HG02763 (cell line): ENCODE data around the gene ZNF420.
A peak's percentile ranks its signal among the peaks of the same experiment; 100 is the strongest.
"Not testable (repeated sequence)": the region's sequence is repeated elsewhere in the genome, so short reads cannot be mapped to it uniquely, and the experiment has no call there.

ENCODE experiments used
- ATAC-seq: cut with Tn5 transposase; IDR thresholded peaks from one replicate; pipeline ENCODE4 v1.9.1; 2021; ENCODE audit warnings: mild to moderate bottlenecking, moderate library complexity; ENCODE audit not compliant: unreplicated experiment

Gene ZNF420

DNA sequence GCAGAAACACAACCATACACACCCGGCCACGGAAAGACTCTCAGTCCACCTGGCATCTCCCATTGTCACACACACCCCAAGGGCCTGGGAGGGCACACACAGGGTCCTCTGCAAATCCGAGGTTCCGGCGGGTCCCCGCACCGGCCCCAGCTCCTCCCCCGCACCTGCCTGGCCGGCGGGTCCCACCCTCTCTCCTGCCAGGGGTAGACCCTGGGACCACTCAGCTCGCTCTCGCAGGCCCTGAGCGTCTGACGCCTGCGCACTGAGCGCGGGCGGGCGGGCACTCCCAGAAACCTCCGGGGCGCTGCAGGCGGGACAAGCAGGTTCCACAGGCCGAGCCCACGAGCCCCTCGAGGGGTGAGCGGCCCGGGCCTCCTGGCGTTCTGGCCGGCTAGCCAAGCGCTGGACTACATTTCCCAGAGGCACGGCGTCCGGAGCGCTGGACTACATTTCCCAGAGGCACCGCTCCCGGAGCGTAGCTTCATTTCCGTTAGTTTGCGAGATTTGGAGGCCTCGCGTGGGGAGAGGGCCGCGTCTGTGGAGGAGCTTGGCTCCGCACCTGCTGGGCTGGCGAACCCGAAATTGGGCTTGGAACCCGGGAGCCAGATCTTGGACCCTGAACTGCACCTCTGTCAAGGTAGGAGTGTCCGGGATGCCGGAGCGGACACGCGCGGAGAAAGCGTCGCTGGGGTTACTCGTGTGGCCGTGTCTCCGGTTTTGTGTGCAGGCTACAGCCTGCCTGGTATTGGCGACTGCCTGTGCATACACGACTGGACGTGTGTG is at the start of gene ZNF420:
Gene ZNF420 (plus strand): TSS at position 500 of the 783 bp plus-strand sequence. CDS start 10,686 bp downstream, outside the sequence.
- ATAC-seq = peak; percentile 95

DNA sequence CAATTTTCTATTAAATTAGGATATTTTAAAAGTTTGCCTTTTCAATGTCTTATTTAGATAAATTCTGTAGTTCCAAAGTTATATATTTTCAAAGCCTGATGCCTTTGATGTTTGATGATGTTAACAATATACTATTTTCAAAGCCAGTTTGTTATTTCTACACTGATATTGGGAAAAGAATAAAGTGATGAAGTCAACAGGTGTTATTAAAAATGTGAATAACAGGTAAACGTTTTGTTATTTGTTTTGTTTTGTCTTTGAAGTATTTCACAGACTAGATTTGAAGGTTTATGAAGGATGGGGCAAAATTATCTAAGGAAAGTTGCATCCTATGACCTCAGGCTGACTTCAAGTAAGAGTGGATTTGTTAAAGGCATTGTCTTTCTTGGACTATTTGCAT is 33.1 kb upstream of the ZNF420 start:
- no peak for ATAC-seq

DNA sequence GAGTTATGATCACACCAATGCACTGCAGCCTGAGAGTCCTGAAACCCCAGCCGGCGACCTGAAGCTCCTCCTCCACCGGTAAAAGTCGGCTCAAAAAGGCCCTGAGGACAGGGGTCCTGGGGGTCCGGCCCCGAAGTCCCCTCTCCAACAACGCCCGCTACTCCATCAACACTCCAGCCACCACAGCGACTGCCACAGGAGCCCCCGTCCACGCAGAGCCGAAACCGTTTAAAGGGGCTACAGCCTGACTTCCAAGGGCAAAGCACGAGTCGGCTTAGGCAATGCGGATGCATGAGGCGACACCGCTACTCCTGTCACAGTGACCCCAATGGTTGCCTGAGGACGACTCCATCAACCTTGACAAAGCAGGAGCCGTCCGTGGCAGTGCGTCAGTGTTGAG is 22.9 kb upstream of the ZNF420 start:
- ATAC-seq = no peak

DNA sequence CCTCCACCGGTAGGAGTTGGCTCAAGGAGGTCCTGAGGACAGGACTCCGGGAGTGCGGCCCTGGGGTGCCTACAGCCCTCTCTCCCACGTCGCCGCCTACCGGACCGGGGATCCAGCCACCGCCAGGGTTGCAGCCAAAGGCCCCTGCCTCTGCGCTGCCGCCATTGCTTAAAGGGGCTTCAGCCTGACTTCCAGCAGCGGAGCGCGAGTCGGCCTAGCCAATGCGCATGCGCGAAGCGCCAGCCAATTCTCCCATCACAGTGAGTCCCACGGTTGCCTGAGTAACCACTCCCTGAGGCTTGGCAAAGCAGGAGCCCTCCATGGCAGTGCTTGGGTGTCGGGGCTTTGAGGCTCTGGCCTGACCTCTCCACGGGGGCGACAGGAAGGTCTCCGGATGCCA is 21.5 kb upstream of the ZNF420 start:
- ATAC-seq = no peak

DNA sequence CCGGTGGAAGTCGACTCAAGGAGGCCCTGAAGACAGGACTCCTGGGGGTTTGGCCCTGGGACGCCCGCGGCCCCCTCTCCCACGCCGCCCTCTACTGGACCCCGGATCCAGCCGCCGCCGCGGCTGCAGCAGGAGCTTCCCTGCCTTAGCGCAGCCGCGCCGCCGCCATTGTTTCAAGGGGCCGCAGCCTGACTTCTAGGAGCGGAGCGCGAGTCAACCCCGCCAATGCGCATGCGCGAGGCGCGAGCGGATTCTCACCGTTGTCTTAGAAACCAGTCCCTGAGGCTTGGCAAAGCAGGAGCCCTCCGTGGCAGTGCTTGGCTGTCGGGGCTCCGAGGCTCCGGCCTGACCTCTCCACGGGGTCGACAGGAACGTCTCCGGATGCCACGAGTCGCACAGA is 19.1 kb upstream of the ZNF420 start:
- ATAC-seq = no peak

DNA sequence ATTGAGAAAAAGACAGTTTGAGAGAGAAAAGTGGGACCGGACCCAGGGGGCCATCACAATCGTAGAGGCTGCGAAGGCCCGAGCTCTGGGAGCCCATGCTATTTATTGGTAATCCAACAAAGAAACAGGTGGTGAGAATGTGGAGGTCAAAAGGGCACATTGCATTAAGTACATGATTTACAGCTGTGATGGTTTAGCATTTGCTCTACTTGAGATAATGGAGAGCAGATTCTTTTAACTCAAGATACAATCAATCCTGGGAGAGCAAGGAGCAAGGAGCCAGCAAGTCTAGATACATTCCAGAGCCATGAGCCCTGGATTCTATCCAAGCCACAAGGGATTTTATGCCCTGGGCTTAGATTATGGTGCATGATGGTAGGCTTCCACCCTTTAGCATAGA is 13.3 kb upstream of the ZNF420 start:
- not testable (repeated sequence) for ATAC-seq

DNA sequence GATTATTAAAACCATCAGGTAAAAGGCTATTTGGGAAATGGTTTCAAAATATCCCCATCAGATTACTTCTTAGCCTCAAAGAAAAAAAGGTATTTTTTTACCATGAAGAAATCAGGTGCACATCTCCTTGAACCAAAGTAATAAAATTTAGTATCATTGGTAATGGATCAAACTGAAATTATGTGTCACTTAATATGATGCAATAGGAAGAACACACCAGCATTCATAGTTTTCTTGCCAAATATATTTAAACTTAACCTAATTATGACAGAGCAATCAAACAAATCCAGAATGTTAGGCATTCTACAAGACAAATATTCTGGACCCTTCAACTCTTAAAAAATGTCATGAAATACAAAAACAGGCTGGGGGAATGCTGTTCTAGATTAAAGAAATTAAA is 4.1 kb upstream of the ZNF420 start:
- no peak for ATAC-seq

DNA sequence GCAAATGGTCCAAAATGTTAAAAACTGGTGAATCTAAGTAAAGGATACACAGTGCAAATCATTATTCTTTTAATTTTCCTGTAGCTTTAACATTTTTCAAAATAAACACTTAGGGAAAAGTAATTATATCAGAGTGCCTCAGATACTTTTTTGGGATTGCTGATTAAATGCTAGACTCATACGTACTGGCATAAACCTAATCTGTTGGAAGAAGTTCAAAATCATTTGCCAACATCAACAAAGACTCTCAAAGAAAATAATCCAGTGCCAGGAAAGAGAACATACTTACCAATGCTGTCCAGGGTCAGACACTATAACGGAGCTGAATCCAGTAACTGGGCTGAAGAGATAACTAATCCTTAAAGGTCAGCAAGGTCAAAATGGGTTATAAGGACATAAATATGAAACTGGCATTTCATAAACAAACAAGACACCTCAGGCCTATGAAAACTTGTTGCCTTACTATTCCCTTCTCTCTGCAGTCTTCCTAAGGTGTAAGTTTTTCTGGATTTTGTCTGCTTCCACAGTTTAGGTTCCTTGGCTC is 3.3 kb upstream of the ZNF420 start:
- ATAC-seq = no peak

DNA sequence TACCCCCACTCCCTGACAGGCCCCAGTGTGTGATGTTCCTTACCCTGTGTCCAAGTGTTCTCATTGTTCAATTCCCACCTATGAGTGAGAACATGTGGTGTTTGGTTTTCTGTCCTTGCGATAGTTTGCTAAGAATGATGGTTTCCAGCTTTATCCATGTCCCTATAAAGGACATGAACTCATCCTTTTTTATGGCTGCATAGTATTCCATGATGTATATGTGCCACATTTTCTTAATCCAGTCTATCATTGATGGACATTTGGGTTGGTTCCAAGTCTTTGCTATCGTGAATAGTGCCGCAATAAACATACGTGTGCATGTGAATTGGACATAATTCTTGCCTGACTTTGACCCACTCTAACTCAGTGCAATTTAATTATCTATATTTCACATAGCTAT is 1.7 kb upstream of the ZNF420 start:
- not testable (repeated sequence) for ATAC-seq

DNA sequence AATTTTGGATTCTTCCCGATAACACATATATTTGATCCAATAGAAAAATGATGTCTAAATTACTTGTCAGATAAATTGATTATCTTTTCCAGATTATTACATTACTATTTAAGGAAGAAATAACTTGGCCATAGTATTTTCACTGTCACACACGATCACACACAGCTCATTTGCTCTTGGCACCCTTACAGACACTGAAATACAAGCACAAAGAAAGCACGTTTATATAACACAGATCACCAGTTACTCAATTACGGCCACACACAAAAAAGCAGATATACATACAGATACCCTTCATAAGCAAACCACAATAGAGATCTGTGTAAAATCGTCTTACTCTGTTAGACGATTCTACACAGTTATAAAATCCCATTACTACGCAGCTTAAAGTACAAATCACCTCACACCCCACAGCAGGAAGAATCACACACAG is 716 bp upstream of the ZNF420 start:
- ATAC-seq = no peak

DNA sequence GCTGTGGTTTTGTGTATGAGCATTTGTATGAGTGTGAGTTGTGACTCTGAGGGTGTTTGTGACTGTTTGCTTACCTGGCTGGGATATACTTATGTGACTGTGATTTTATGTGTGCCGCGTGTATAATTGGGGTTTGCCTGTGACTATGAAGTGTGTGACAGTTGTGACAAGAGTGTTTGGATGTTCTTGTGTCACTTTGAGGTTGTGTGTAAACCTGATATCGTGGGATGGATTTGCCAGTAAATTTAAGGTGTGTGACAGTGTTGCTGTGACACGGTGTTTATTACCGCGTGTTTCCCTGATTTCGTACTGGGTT is 442 bp downstream of the ZNF420 start:
- ATAC-seq = no peak

DNA sequence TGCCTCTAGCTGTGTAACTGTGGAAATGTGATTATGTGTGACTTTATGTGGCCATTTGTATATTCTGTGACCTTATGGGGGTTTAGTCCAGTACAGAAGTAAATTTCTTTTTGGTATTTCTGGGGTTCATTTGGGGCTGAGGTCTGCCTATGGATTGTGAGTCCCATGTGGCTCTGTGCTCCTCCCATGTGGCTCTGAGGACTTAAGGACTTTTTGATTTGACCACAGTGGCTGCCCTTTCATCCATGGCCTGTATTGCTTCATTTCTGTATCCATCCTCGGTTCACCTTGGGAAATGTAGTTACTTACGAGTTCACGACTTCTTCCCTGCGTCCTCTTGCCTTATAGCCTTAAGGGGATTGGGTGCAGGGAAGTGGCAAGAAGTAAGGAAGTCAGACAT is 1.0 kb downstream of the ZNF420 start:
- no peak for ATAC-seq

DNA sequence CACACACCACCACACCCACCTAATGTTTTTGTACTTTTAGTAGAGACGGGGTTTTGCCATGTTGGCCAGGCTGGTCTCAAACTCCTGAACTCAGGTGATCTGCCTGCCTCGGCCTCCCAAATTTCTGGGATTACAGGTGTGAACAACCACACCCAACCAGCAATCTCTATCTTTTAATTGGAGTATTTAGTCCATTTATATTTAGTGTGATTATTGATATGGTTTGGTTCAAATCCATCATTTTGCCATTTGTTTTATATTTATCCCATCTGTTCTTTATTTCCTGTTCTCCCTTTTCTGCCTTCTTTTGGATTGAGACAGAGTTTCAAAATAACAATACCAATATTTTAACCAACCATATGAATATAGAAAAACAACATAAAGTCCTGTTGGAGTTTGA is 4.1 kb downstream of the ZNF420 start:
- no peak for ATAC-seq

DNA sequence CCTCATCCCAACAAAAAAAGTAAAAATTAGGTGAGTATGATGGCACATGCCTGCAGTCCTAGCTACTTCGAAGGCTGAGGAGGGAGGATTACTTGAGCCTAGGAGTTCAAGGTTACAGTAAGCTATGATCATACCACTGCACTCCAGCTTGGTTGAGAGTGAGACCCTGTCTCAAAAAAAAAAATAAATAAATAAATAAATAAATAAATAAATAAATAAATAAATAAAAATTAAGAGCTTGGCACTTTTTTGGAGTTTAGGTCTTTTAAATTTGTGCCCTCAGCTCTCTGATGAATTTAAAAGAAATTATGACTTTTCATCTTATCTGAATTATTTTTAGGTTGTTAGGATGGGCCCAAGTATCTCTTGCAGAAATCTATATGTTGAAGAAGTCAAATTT is 8.9 kb downstream of the ZNF420 start:
- no peak for ATAC-seq

DNA sequence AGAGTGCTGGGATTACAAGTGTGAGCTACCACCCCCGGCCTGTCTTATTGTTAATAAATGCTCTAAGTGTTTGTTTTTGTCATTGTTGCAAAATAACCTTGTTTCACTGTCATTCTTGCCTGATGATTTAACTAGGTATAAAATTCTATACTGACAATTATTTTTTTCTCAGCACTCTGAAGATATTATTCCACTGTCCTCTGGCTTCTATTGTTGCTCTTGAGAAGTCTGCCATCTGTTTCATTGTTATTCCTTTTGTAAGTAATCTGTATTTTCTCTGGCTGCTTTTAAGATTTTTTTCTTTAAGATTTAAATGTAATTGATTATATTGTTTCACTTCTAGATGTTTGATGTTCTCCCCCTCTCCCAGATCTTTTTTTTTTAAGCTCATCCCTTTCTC is 17.6 kb downstream of the ZNF420 start:
- no peak for ATAC-seq

DNA sequence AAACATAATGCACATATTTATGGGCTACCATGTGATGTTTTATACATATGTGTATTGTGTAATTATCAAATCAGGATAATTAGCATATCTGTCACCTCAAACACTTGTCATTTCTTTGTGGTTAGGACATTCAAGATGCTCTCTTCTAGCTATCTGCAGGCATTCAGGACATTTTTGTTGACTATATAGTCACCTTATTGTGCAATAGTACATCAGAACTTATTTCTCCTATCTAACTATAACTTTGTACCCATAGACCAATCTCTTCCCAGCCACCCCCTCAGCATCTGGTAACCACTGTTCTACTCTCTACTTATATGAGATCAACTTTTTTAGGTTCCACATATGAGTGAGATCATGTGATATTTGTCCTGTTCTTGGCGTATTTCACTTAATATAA is 20.3 kb downstream of the ZNF420 start:
- no peak for ATAC-seq

DNA sequence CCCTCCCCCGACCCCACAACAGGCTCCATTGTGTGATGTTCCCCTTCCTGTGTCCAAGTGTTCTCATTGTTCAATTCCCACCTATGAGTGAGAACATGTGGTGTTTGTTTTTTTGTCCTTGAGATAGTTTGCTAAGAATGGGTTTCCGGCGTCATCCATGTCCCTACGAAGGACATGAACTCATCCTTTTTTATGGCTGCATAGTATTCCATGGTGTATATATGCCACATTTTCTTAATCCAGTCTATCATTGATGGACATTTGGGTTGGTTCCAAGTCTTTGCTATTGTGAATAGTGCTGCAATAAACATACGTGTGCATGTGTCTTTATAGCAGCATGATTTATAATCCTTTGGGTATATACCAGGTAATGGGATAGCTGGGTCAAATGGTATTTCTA is 25.9 kb downstream of the ZNF420 start:
- not testable (repeated sequence) for ATAC-seq

DNA sequence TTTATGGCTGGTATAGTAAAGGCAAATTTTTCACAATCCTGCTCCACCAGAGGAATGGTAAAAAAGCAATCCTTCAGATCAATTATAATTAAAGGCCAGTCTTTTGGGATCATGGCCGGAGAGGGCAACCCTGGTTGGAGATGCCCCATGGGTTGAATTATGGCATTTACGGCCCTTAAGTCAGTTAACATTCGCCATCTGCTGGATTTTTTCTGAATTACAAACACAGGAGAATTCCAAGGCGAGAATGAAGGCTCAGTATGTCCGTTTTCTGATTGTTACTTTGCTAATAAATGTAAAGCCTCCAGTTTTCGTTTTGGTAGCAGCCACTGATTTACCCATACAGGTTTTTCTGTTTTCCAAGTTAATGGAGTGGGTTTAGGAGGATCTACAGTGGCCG is 33.5 kb downstream of the ZNF420 start:
- not testable (repeated sequence) for ATAC-seq

DNA sequence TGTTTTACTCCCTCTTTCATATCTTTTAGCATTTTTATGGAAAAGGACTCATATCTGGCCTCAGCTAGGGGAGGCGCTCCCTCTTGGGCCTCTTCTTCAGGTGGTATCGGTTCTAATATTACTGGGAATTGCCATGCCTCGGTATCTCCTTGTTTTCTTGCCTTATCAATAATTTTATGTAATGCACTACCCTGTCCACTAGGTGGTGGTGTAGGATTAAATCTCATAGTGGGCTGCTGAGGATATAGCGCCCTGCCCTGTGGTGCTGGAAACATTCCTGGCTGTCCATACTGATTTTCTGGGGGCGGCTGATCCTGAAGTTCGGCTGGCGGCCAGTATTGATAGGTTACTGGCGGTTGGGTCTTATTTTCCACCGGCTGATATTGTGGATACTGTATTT is 35.8 kb downstream of the ZNF420 start:
- no peak for ATAC-seq

DNA sequence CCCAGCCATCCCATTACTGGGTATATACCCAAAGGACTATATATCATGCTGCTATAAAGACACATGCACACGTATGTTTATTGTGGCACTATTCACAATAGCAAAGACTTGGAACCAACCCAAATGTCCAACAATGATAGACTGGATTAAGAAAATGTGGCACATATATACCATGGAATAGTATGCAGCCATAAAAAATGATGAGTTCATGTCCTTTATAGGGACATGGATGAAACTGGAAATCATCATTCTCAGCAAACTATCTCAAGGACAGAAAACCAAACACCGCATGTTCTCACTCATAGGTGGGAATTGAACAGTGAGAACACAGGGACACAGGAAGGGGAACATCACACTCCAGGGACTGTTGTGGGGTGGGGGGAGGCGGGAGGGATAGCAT is 43.9 kb downstream of the ZNF420 start:
- not testable (repeated sequence) for ATAC-seq

DNA sequence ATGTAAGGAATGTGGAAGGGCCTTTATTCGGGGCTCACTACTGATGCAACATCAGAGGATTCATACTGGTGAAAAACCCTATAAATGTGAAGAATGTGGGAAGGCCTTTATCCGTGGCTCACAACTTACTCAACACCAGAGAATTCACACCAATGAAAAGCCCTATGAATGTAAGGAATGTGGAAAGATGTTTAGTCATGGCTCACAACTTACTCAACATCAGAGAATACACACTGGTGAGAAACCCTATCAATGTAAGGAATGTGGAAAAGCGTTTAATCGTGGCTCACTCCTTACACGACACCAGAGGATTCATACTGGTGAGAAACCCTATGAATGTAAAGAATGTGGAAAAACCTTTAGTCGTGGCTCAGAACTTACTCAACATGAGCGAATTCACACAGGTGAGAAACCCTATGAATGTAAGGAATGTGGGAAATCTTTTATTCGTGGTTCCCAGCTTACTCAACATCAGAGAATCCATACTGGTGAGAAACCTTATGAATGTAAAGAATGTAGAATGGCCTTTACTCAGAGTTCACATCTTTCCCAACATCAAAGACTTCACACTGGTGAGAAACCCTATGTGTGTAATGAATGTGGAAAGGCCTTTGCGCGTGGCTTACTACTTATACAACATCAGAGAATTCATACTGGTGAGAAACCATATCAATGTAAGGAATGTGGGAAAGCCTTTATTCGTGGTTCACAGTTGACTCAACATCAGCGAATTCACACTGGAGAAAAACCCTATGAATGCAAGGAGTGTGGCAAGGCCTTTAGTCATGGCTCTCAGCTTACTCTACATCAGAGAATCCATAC is 50.0 kb downstream of the ZNF420 start:
- no peak for ATAC-seq

DNA sequence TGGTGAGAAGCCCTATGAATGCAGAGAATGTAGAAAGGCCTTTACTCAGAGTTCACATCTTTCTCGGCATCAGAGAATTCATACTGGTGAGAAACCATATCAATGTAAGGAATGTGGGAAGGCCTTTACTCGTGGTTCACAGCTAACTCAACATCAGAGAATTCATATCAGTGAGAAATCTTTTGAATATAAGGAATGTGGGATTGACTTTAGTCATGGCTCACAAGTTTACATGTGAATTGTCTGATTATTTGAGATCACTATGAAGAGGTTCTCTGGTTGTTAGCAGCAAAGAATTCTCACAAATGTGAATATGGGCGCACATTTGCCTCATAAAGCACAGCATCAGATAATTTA is 50.6 kb downstream of the ZNF420 start:
- ATAC-seq = no peak
